IPS DF 6.9 (cell line): Measurements from ENCODE around the gene TENM4.

Experiments used
- DNase-seq: peaks from one replicate; pipeline ENCODE4 v3.0.0-alpha.2; 2013; ENCODE audit warnings: low read depth, low spot score
- H3K27ac ChIP-seq: one replicate; pipeline ENCODE4 v1.5.1; 2013; ENCODE audit warnings: low read length, control low read depth
- H3K27me3 ChIP-seq: 2 replicates; pipeline ENCODE4 v1.6.1; 2013; ENCODE audit warnings: mild to moderate bottlenecking, low read length; ENCODE audit not compliant: control insufficient read depth, insufficient read depth
- H3K36me3 ChIP-seq: 2 replicates; pipeline ENCODE4 v1.6.1; 2013; ENCODE audit warnings: low read length; ENCODE audit not compliant: control insufficient read depth, insufficient read depth
- H3K4me1 ChIP-seq: 2 replicates; pipeline ENCODE4 v1.6.1; 2013; ENCODE audit warnings: low read length; ENCODE audit not compliant: control insufficient read depth, insufficient read depth
- H3K4me3 ChIP-seq: 2 replicates; pipeline ENCODE4 v1.5.1; 2013; ENCODE audit warnings: mild to moderate bottlenecking, low read length
- H3K9me3 ChIP-seq: 2 replicates; pipeline ENCODE4 v1.6.1; 2013; ENCODE audit warnings: low read length, inconsistent platforms; ENCODE audit not compliant: control insufficient read depth, insufficient read depth
- WGBS: extraction: QIAGEN DNeasy Blood & Tissue Kit; methylation state at CpG from one replicate; pipeline ENCODE4 v1.1.7; 2013; ENCODE audit warnings: mixed read lengths, missing lambda C conversion rate; ENCODE audit not compliant: insufficient read length, insufficient coverage; 5-methylcytosine and 5-hydroxymethylcytosine counted together

TENM4 gene

DNA sequence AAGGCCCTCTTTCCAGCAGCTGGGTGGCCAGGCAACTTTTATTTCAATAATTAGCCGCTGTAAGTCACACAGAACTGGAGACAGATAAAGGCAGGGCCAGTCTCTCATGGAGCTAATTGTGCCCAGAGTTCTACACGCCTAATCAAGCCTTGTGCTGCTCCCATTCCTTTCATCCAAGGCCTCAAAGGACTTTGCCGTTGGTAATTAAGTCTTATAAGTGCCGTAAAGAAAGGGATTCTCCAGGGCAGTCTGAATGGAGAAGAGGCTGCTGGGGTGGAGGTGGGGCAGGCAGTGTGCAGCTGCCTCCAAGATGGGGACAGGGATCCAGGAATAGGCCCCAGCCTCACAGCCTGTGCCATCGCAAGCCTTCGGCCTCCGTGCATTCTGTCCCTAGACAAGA, 357.9 kb downstream of the TENM4 start:
- H3K36me3 ChIP-seq, result no peaks in the 10 kb centered on the region
- no peak overlapping the region for H3K4me3 ChIP-seq
- H3K27me3 ChIP-seq, result no peaks in the 10 kb centered on the region
- H3K27ac ChIP-seq, result no peak overlapping the region
- no peaks in the 10 kb centered on the region for H3K9me3 ChIP-seq
- peaks cover 4% of the 10 kb centered on the region for H3K4me1 ChIP-seq
- WGBS, result no CpG with 5 or more reads among the region's 7 CpGs
- DNase-seq, result no peak

DNA sequence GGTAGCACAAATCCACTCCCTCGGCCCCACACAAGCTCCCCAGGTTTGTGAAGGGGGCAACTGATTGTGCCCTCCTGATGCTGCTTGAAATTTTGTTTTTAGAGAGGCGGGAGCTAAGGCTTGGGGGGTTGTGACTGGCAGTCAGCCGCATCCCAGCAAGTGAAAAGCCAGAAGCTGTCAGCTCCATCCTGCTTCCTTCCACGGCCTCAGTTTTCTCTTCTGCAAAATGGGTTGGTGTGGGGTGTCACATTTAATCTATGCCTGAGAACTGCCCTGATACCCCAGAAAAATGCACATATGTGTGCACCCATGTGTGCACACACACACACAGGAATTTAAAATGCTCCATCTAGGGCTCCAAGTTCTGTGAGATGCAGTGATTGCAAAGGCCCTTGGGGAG, 358.6 kb downstream of the TENM4 start:
- no CpG with 5 or more reads among the region's 4 CpGs for WGBS
- no peak overlapping the region for H3K27ac ChIP-seq
- no peak for DNase-seq

DNA sequence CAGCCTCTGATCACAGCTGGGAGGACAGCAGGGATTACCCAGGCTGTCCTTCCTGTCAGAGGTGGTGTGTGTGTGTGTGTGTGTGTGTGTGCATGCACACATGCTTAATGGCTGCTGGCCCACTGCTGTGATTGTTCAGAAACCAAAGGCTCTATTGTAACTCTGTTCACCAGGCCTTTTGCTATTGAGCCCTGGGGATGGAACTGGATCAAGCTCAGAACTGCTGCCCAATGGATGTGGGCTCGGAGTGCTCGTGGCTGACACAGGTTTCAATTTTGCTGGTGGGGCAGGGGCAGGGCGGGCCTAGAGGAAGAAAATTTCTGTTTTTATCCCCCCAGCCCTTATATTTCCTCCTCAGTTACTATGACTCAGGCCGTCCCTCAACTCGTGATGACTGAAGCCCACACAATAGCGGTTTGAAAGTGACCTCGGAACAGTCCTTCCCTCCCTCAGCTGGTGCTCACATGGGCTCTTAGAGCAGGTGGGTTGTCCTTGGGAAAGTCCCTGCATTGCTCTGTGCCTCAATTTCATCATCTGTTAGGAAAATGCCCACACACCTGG, 359.3 kb downstream of the TENM4 start:
- Histone ChIP-seq H3K4me3 (no peak overlapping the region), H3K27me3 (no peaks in the 10 kb centered on the region), H3K27ac (no peak overlapping the region), H3K36me3 (no peaks in the 10 kb centered on the region), H3K9me3 (no peaks in the 10 kb centered on the region), H3K4me1 (no peaks in the 10 kb centered on the region)
- whole genome bisulfite sequencing, result no CpG with 5 or more reads among the region's 7 CpGs
- no peak for DNase-seq

More for the DNA sequence above, 358.6 kb downstream of the TENM4 start:
- Histone ChIP-seq H3K4me1 (no peaks in the 10 kb centered on the region), H3K36me3 (no peaks in the 10 kb centered on the region), H3K4me3 (no peak overlapping the region), H3K9me3 (no peaks in the 10 kb centered on the region), H3K27me3 (no peaks in the 10 kb centered on the region)

DNA sequence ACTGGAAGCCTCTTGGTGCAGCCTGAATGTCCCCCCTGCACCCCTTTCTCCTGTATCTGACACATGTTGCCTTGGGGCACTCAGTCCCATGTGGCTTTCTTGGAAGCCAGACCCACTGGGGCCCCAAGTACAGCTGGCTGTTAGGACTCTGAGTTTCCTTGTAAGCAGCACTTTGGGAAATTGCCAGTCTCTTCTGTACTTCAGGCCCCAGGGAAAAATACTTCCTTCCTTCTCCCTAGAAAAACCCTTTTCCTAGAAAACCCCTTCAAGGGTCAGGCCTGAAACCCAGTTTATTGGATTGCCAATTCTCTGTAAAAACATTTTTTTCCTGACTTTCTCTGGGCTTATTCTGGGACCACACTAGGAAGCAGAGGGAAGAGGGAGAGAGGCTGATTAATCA, 360.3 kb downstream of the TENM4 start:
- Histone ChIP-seq H3K27ac (no peak overlapping the region), H3K4me3 (no peak overlapping the region), H3K4me1 (no peaks in the 10 kb centered on the region), H3K36me3 (no peaks in the 10 kb centered on the region), H3K9me3 (no peaks in the 10 kb centered on the region), H3K27me3 (no peaks in the 10 kb centered on the region)
- DNase-seq, result no peak

DNA sequence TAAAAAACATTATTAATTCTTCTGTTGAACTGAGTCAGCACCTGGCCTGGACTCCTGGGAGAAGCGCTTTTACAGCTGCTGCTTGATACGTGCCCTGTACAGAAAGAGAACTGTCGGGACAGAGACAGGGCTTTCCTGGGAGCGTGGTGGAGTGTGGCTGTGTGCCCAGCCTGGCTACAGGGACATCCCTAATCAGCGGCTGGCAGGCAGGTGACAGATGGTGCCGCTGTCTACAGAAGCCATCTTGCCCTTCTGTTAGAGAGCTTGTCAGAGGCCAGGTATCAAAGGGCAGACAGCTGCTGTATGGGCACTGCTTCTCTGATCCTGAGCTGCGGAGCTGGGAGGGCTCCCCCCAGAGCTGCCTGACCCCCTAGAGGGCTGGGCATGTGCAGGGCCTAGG, 361.8 kb downstream of the TENM4 start:
- no peak for DNase-seq
- no peaks in the 10 kb centered on the region for H3K36me3 ChIP-seq
- H3K27ac ChIP-seq, result no peak overlapping the region
- no peaks in the 10 kb centered on the region for H3K9me3 ChIP-seq
- no peaks in the 10 kb centered on the region for H3K27me3 ChIP-seq
- no peaks in the 10 kb centered on the region for H3K4me1 ChIP-seq
- WGBS, result no CpG with 5 or more reads among the region's 7 CpGs
- no peak overlapping the region for H3K4me3 ChIP-seq

DNA sequence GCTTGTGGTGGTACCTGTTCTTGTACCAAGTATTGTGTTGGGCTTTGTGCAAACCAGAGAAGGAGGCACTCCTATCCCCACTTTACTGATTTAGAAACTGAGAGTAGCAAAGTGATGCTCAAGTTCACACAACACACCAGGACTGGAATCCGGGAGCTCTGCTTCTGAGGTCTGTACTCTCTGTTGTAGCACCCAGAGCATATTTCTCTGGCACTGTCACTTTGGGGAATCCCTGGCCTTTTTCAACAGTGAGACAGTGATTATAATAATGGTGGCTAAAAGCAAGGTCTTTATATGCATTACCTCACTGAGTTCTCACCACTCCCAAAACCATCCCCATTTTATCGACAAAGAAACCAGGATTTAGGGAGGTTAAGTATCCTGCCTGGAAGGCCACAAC, 362.4 kb downstream of the TENM4 start:
- Histone ChIP-seq H3K27me3 (no peaks in the 10 kb centered on the region), H3K4me3 (no peak overlapping the region), H3K36me3 (no peaks in the 10 kb centered on the region), H3K4me1 (no peaks in the 10 kb centered on the region), H3K27ac (no peak overlapping the region), H3K9me3 (no peaks in the 10 kb centered on the region)
- no CpG with 5 or more reads among the region's 2 CpGs for WGBS
- DNase-seq, result no peak

DNA sequence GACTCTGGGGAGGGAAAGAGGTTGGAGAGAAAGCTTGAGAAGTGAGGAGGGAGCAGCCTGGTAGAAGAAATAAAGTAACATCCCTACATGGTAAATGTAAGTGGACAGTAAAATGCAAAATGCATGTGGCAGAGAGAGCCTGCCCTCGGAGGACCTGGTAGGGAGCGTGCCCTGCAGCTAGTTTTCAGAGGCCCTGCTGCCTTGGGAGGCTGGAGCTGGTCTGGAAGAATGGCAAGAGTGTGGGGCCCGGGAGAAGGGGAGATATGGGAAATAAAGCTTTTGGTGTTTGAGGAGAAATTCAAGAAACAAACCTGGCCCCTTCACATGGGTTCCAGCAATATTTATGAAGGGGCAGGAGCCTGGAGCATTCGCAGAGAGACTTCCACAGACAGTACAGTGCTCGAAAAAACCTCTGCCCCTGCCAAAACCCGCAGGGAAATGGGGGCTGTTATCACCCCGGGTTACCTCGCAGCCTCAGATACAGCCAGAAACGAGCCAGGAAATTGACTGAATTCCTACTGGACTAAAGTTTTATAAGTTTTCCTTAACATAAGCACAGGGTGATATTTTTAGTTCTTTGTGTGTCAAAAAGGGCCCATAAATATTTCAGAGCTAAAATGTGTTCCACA, 363.0 kb downstream of the TENM4 start:
- no peaks in the 10 kb centered on the region for H3K9me3 ChIP-seq
- WGBS, result no CpG with 5 or more reads among the region's 9 CpGs
- H3K4me1 ChIP-seq, result peaks cover 1% of the 10 kb centered on the region; the same call in 1 of the 2 replicates
- H3K27ac ChIP-seq, result no peak overlapping the region
- no peaks in the 10 kb centered on the region for H3K36me3 ChIP-seq
- DNase-seq, result no peak
- H3K4me3 ChIP-seq, result no peak overlapping the region
- no peaks in the 10 kb centered on the region for H3K27me3 ChIP-seq

DNA sequence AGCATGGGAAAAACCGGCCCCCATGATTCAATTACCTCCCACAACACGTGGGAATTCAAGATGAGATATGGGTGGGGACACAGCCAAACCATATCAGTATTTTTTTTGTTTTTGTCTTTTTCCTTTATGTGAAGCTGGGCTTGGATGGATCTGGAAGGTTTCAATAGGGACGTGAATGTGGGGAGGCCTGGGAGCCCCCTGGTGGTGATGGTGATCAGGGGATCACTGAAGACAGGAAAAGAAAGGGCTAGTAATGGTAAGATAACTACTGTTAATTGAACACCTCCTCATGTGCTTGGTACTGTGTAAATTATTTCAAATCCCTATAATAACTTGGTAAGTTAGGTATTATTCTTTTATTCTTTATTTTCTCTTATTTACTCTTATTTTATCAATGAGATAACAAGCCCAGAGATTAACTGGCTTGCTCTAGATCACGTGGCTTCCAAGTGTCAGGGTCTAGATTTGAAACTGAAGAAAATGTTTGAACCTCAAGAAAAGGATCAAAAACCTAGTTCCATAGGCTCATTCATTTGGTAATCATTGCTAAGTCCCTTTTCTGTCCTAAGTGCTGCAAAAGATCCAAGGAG, 364.2 kb downstream of the TENM4 start:
- DNase-seq, result no peak
- no peaks in the 10 kb centered on the region for H3K27me3 ChIP-seq
- WGBS, result no CpG with 5 or more reads among the region's 4 CpGs
- no peaks in the 10 kb centered on the region for H3K36me3 ChIP-seq
- H3K4me1 ChIP-seq, result peaks cover 1% of the 10 kb centered on the region; the same call in 1 of the 2 replicates
- no peaks in the 10 kb centered on the region for H3K9me3 ChIP-seq
- no peak overlapping the region for H3K27ac ChIP-seq
- H3K4me3 ChIP-seq, result no peak overlapping the region

DNA sequence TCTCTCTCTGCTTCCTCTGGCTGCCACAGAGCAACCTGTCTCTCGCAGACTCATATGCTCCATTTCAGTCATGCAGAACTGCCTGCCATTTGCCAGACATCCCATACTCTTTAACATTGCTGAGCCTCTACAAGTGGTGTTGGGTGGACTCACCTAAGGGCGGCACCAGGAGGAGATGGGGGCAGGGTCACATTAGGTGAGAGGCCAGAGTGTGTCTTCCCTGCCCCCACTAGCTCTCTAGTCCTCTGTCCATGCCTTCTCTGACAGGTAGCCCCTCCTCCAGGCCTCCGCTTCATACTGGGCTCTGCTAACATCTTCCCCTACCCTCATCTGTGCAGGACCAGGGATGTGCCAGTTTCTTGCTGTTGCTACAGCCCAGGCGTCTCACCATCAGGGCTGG, 366.3 kb downstream of the TENM4 start:
- H3K4me3 ChIP-seq, result no peak overlapping the region
- no peak overlapping the region for H3K27ac ChIP-seq
- DNase-seq, result no peak
- no peaks in the 10 kb centered on the region for H3K36me3 ChIP-seq
- WGBS, result no CpG with 5 or more reads among the region's 4 CpGs
- no peaks in the 10 kb centered on the region for H3K9me3 ChIP-seq
- peaks cover 1% of the 10 kb centered on the region; the same call in 1 of the 2 replicates for H3K4me1 ChIP-seq
- no peaks in the 10 kb centered on the region for H3K27me3 ChIP-seq

DNA sequence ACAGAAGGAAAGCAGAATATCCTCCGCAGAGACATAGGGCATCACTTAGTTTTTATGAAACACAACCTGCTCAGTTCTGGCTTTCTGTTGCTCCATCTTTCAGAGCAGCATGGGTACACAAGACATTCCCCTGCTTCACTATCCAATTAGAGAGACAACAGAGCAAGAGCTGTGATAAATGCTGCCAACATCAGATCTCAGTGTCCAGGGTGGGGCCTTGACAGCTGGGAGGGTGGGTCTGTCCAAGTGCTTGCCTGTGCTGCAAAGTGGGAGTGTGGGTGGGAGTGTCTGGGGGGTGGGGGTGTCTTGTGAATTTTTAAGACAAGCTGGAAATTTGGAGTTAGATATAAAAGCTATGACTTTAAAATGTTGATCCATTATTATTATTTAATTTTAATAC, 369.6 kb downstream of the TENM4 start:
- WGBS, result no CpG with 5 or more reads among the region's 1 CpG

DNA sequence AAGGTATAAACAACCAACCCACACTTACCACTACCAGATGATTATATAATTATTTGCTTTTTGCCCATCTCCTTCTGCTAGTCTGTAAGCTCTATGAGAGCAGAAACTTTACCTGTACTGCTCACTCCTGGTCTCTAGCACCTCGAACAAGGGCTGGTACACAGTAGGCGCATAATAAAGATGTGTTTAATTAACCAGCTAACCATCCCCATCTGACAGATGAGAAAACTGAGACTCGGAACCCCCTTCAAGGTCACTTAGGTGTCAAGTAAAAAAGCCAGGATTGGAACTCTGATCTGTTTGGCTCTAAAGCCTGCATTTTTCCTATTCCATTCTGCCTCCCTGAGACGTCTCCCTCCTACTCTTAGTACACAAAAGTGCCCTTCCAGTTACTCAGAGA, 370.3 kb downstream of the TENM4 start:
- no peak for DNase-seq
- Histone ChIP-seq H3K36me3 (no peaks in the 10 kb centered on the region), H3K27ac (no peak overlapping the region), H3K4me3 (no peak overlapping the region), H3K27me3 (no peaks in the 10 kb centered on the region), H3K9me3 (no peaks in the 10 kb centered on the region), H3K4me1 (peaks cover 6% of the 10 kb centered on the region; the same call in 1 of the 2 replicates)
- no CpG with 5 or more reads among the region's 4 CpGs for WGBS

More for the DNA sequence above, 369.6 kb downstream of the TENM4 start:
- Histone ChIP-seq H3K27ac (no peak overlapping the region), H3K4me1 (peaks cover 6% of the 10 kb centered on the region; the same call in 1 of the 2 replicates), H3K9me3 (no peaks in the 10 kb centered on the region), H3K36me3 (no peaks in the 10 kb centered on the region), H3K4me3 (no peak overlapping the region), H3K27me3 (no peaks in the 10 kb centered on the region)
- no peak for DNase-seq
